ENCODE measurements around the gene TTLL11.
"Not testable (repeated sequence)": the region's sequence is repeated elsewhere in the genome, so short reads cannot be mapped to it uniquely, and the experiment has no call there.

- not testable (repeated sequence) for TF ChIP-seq EZH2phosphoT487 (IDR thresholded peaks at IDR 0.05; ENCODE audit: insufficient read depth, low read depth); EZH2 (IDR thresholded peaks at IDR 0.05; ENCODE audit: insufficient read depth, poor library complexity, severe bottlenecking)
Measured at GRCh38 chr9:121792476-121792875, 300.6 kb downstream of the TTLL11 start.
